Breast epithelium (tissue), 3 donors: ENCODE results near the gene C11orf68.

Source experiments
- POLR2A ChIP-seq: fragments of 450-650 bp; IDR thresholded peaks from one replicate; pipeline ENCODE4 v1.6.1; 2016; ENCODE audit warnings: antibody characterized with exemption, mild to moderate bottlenecking, moderate library complexity
- TF ChIP-seq, protein P1 (sequence below), 3 donors: fragments of 450-650 bp; IDR thresholded peaks; one replicate each; pipeline ENCODE4 v1.5.1; 2016 to 2017; ENCODE audit warnings: antibody characterized with exemption in 3 of 3, mild to moderate bottlenecking in 3 of 3, moderate library complexity in 3 of 3

DNA sequence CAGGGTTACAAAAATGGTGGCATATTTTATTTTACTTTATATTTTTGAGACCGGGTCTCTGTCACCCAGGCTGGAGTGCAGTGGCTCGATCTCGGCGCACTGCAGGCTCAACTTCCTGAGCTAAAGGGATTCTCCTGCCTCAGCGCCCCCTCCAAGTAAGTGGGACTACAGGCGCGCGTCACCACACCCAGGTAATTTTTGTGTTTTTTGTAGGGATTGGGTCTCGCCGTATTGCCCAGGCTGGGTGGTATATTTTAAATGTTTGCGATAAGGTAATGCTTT, 18.0 kb downstream of the C11orf68 start:
- TF ChIP-seq, protein P1, sequence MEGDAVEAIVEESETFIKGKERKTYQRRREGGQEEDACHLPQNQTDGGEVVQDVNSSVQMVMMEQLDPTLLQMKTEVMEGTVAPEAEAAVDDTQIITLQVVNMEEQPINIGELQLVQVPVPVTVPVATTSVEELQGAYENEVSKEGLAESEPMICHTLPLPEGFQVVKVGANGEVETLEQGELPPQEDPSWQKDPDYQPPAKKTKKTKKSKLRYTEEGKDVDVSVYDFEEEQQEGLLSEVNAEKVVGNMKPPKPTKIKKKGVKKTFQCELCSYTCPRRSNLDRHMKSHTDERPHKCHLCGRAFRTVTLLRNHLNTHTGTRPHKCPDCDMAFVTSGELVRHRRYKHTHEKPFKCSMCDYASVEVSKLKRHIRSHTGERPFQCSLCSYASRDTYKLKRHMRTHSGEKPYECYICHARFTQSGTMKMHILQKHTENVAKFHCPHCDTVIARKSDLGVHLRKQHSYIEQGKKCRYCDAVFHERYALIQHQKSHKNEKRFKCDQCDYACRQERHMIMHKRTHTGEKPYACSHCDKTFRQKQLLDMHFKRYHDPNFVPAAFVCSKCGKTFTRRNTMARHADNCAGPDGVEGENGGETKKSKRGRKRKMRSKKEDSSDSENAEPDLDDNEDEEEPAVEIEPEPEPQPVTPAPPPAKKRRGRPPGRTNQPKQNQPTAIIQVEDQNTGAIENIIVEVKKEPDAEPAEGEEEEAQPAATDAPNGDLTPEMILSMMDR (IDR thresholded peaks at IDR 0.05) = no peak
- no peak for TF ChIP-seq POLR2A
